A673 (cell line): Measurements from ENCODE around the gene CUX1. TPM values are rescaled to one million over a fixed set of nuclear protein-coding genes. Genes with fewer than 3 reads are reported as not detected.

Source experiments
- BruUV-seq: library from RNA; stranded (reverse); fragments of 400-500 nt; replicated peaks from 2 replicates; lab custom pipeline; 2021; lab: Mats Ljungman, UMichigan
- CTCF ChIA-PET: fragments of 300-600 bp; sonication (Branson Sonifier 250); formaldehyde crosslinking; loops from one replicate; lab custom pipeline; 2022; ENCODE audit warnings: antibody characterized with exemption; lab: Charles Lee
- POLR2A ChIA-PET: fragments of 300-600 bp; sonication (Branson Sonifier 250); formaldehyde crosslinking; loops from one replicate; lab custom pipeline; 2022; ENCODE audit warnings: antibody characterized with exemption; ENCODE audit not compliant: low non-redundant PET; lab: Charles Lee
- DNase-seq: peaks from one replicate; pipeline ENCODE4 v3.0.0-alpha.2; 2015; ENCODE audit warnings: low spot score
- H3K27ac ChIP-seq: fragments of 200-600 bp; sonication (generic); 2 replicates; pipeline ENCODE4 v1.5.1; 2016; ENCODE audit warnings: mixed run types, low read depth, mild to moderate bottlenecking, mixed read lengths, antibody characterized with exemption, low read length; ENCODE audit not compliant: poor library complexity, severe bottlenecking
- H3K27me3 ChIP-seq: fragments of 200-600 bp; sonication (generic); replicated peaks from 2 replicates; pipeline ENCODE4 v1.6.1; 2017; ENCODE audit warnings: mixed run types, low read depth, mild to moderate bottlenecking, mixed read lengths, antibody characterized with exemption, low read length; ENCODE audit not compliant: insufficient read depth, poor library complexity
- H3K36me3 ChIP-seq: fragments of 200-600 bp; sonication (generic); 2 replicates; pipeline ENCODE4 v1.6.1; 2016; ENCODE audit warnings: mixed run types, mild to moderate bottlenecking, mixed read lengths, antibody characterized with exemption, low read length; ENCODE audit not compliant: insufficient read depth, poor library complexity, severe bottlenecking
- H3K4me1 ChIP-seq: fragments of 200-600 bp; sonication (generic); 2 replicates; pipeline ENCODE4 v1.6.1; 2017; ENCODE audit warnings: mixed run types, mild to moderate bottlenecking, mixed read lengths, antibody characterized with exemption, low read length; ENCODE audit not compliant: insufficient read depth, poor library complexity, severe bottlenecking
- H3K4me3 ChIP-seq: fragments of 200-600 bp; sonication (generic); 2 replicates; pipeline ENCODE4 v1.5.1; 2016; ENCODE audit warnings: low read depth, mixed run types, mild to moderate bottlenecking, mixed read lengths, low read length; ENCODE audit not compliant: poor library complexity, severe bottlenecking
- H3K9me3 ChIP-seq: fragments of 200-600 bp; sonication (generic); 2 replicates; pipeline ENCODE4 v1.6.1; 2016; ENCODE audit warnings: mixed run types, low read depth, mild to moderate bottlenecking, mixed read lengths, antibody characterized with exemption, low read length; ENCODE audit not compliant: poor library complexity, severe bottlenecking
- CTCF ChIP-seq: fragments of 300-800, 200-600 bp; sonication (generic); conservative IDR thresholded peaks from 2 replicates; pipeline ENCODE4 v1.5.1; 2017; ENCODE audit warnings: low read depth, mild to moderate bottlenecking, antibody characterized with exemption, low read length, moderate library complexity, mixed read lengths
- EZH2 ChIP-seq: fragments of 200-600 bp; sonication (generic); IDR thresholded peaks from 2 replicates; pipeline ENCODE4 v1.6.1; 2017; ENCODE audit warnings: borderline replicate concordance, low read depth, mild to moderate bottlenecking, mixed read lengths, antibody characterized with exemption, low read length; ENCODE audit not compliant: poor library complexity, severe bottlenecking
- intact Hi-C: fragments of 100-400 bp; cut with micrococcal nuclease; formaldehyde crosslinking; loops from one replicate; pipeline ENCODE4 v1.10.0; 2022; ENCODE audit not compliant: unreplicated experiment
- total RNA-seq: library from RNA; stranded (reverse); gene quantifications from 2 replicates; pipeline ENCODE4 v1.2.3, GENCODE V29; 2021

Gene CUX1
- total RNA-seq, 1 experiment from 2014 or later: 49.4 TPM

- no peak overlapping the region for H3K4me3 ChIP-seq
- no peaks in the 10 kb centered on the region for H3K9me3 ChIP-seq
- no peaks in the 10 kb centered on the region for H3K4me1 ChIP-seq
- no peak for DNase-seq
- no peak overlapping the region for H3K27ac ChIP-seq
- CTCF ChIA-PET: no interaction called here
- no peaks in the 10 kb centered on the region for H3K27me3 ChIP-seq
- no peaks in the 10 kb centered on the region for H3K36me3 ChIP-seq
- TF ChIP-seq EZH2 (no peak), CTCF (no peak)
- intact Hi-C loops: no loop called here
- no TSS peak for BruUV-seq
- POLR2A ChIA-PET: no interaction called here
Observed at GRCh38 chr7:102150266-102150665, 332.8 kb downstream of the CUX1 start.

- TF ChIP-seq CTCF (no peak), EZH2 (no peak)
- CTCF ChIA-PET: no interaction called here
- H3K4me3 ChIP-seq: no peak overlapping the region
- no TSS peak for BruUV-seq
- intact Hi-C loops: no loop called here
- H3K4me1 ChIP-seq: no peaks in the 10 kb centered on the region
- H3K36me3 ChIP-seq: no peaks in the 10 kb centered on the region
- POLR2A ChIA-PET: no interaction called here
- no peaks in the 10 kb centered on the region for H3K9me3 ChIP-seq
- H3K27ac ChIP-seq: no peak overlapping the region
- no peak for DNase-seq
- H3K27me3 ChIP-seq: no peaks in the 10 kb centered on the region
Observed at GRCh38 chr7:102152672-102153598, 335.5 kb downstream of the CUX1 start.

GRCh38 chr7:102153599-102153946 is 336.1 kb downstream of the CUX1 start:
- intact Hi-C loops: no loop called here
- H3K4me3 ChIP-seq: no peak overlapping the region
- ChIA-PET CTCF (no interaction called here), POLR2A (no interaction called here)
- no peak for DNase-seq
- no peaks in the 10 kb centered on the region for H3K27me3 ChIP-seq
- H3K9me3 ChIP-seq: no peaks in the 10 kb centered on the region
- no TSS peak for BruUV-seq
- H3K36me3 ChIP-seq: no peaks in the 10 kb centered on the region
- no peak overlapping the region for H3K27ac ChIP-seq
- no peaks in the 10 kb centered on the region for H3K4me1 ChIP-seq
- TF ChIP-seq CTCF (no peak), EZH2 (no peak)
